AG04450 (cell line): Measurements from ENCODE around the gene SKI. TPM values are rescaled to one million over a fixed set of nuclear protein-coding genes. Genes with fewer than 3 reads are reported as not detected.

Source experiments
- CTCF ChIA-PET: fragments of 300-600, 350-600 bp; formaldehyde crosslinking; extraction: SDS; loops from one replicate; lab custom pipeline; 2022; ENCODE audit warnings: antibody characterized with exemption, inconsistent platforms; lab: Charles Lee
- POLR2A ChIA-PET: fragments of 350-600 bp; formaldehyde crosslinking; extraction: SDS; loops from one replicate; lab custom pipeline; 2021; ENCODE audit warnings: antibody characterized with exemption, inconsistent platforms; lab: Yijun Ruan, JAX
- DNase-seq: peaks from one replicate; pipeline ENCODE4 v3.0.0-alpha.2; 2011; ENCODE audit warnings: low read depth, low spot score
- H3K27ac ChIP-seq: one replicate; pipeline ENCODE4 v1.5.1; 2012; ENCODE audit warnings: low read depth, low read length, control low read depth
- H3K27me3 ChIP-seq: one replicate; pipeline ENCODE4 v1.6.0; 2012; ENCODE audit warnings: low read length; ENCODE audit not compliant: control insufficient read depth, insufficient read depth
- H3K4me3 ChIP-seq: 2 replicates; pipeline ENCODE4 v1.5.1; 2011; ENCODE audit warnings: mild to moderate bottlenecking, low read depth, low read length, control low read depth
- H3K9me3 ChIP-seq: 2 replicates; pipeline ENCODE4 v1.5.1; 2012; ENCODE audit warnings: low read length; ENCODE audit not compliant: control insufficient read depth, insufficient read depth
- polyA plus RNA-seq: library from polyadenylated mRNA; depleted of rRNA; stranded (reverse); fragments of >200 nt; gene quantifications from 2 replicates; pipeline ENCODE4 v1.2.3, GENCODE V29; 2011
- TF ChIP-seq, protein P1 (sequence below): IDR thresholded peaks from 2 replicates; pipeline ENCODE4 v1.5.1; 2011; ENCODE audit warnings: low read depth, low read length, control low read depth, inconsistent platforms

The SKI gene
- polyA plus RNA-seq, 1 experiment: 6.7 TPM

DNA sequence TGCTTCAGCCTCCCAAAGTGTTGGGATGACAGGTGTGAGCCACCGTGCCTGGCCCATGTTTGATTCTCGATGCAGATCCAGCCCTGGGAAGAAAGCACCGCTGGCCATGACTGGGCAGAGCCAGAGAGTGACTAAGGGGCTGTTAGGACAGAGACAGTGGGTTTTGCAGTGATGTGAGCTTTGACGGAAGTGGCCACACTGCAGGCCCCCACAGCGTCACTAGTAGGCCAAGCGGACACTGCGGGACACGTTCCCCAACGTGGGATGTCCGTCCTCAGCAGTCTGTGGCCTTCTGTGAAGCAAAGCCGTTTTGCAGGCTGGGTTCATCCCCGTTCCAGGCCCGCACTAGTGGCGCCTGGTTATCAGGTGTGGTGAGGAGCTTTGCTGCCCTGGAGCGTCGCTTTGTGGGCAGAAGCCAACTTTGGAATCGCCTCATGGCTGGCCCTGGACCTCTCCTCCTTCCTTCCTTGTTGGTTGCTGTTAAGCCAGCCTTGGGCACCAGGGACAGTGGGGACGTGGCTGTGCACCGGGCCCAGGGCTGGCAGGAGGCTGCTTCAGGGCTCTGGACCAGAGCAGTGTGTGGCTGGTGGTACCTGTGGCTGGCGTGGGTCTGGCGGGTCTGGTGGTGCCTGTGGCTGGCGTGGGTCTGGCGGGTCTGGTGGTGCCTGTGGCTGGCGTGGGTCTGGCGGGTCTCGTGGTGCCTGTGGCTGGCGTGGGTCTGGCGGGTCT is 41.2 kb downstream of the SKI start:
- ChIA-PET POLR2A (no interaction called here), CTCF (no interaction called here)
- Histone ChIP-seq H3K4me3 (no peak overlapping the region), H3K27ac (no peak overlapping the region), H3K27me3 (no peaks in the 10 kb centered on the region), H3K9me3 (peaks cover 5% of the 10 kb centered on the region; the same call in 1 of the 2 replicates)
- DNase-seq: no peak
- TF ChIP-seq, protein P1, sequence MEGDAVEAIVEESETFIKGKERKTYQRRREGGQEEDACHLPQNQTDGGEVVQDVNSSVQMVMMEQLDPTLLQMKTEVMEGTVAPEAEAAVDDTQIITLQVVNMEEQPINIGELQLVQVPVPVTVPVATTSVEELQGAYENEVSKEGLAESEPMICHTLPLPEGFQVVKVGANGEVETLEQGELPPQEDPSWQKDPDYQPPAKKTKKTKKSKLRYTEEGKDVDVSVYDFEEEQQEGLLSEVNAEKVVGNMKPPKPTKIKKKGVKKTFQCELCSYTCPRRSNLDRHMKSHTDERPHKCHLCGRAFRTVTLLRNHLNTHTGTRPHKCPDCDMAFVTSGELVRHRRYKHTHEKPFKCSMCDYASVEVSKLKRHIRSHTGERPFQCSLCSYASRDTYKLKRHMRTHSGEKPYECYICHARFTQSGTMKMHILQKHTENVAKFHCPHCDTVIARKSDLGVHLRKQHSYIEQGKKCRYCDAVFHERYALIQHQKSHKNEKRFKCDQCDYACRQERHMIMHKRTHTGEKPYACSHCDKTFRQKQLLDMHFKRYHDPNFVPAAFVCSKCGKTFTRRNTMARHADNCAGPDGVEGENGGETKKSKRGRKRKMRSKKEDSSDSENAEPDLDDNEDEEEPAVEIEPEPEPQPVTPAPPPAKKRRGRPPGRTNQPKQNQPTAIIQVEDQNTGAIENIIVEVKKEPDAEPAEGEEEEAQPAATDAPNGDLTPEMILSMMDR: no peak

DNA sequence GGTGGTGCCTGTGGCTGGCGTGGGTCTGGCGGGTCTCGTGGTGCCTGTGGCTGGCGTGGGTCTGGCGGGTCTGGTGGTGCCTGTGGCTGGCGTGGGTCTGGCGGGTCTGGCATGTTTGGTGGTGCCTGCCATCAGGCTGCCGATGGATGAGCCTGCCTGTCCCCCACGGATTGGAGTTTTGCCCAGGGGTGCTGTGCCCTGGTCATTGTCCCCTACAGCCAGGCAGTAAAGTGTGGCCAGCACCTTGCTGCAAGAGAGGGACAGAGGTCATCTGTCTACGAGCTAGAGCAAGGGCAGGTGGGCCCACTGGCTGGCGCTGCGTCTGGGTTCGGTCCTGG is 41.8 kb downstream of the SKI start:
- CTCF ChIA-PET: no interaction called here
- H3K9me3 ChIP-seq: peaks cover 5% of the 10 kb centered on the region; the same call in 1 of the 2 replicates
- TF ChIP-seq, protein P1: no peak
- no peak overlapping the region for H3K4me3 ChIP-seq
- no peak overlapping the region for H3K27ac ChIP-seq
- no peaks in the 10 kb centered on the region for H3K27me3 ChIP-seq
- no peak for DNase-seq
- POLR2A ChIA-PET: no interaction called here

DNA sequence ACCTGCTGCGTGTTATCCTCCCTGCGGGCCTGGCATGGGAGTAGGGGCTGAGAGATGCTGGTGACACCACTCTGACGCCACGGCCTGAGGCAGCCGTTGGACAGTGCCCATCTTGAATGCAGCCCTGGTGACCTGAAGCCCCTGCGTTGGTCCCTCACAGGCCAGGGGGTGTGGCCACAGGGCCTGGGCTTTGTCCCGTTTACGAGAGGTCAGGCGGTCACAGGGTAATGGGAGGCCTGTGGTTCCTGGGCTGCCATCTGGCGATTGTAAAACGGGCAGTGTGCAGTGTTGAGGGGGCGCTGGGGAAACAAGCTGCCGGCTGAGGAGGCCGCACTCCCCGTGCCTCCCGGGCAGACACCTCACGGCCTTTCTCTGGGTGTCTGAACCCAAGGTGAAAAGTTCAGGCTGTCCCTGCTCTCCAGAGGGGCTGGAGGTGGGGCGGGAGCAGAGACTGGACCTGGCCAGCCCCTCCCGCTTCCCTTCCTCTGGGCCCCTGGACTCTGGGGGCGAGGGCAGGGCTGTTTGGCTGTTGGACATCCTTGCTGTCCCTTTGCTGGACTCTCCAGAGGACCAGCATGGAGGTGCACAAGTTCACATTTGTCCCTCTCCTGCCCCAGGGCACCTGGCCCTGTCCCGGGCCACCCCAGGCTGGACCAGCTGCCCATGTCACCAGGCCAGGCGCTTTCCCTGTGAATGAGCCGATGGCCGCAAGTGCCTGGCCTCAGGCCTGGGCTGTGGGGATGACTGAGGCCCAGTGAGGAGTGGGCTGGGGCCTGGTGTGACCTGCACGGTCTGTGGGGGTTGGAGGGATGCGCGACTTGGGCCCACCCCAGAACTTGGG is 42.4 kb downstream of the SKI start:
- CTCF ChIA-PET: no interaction called here

DNA sequence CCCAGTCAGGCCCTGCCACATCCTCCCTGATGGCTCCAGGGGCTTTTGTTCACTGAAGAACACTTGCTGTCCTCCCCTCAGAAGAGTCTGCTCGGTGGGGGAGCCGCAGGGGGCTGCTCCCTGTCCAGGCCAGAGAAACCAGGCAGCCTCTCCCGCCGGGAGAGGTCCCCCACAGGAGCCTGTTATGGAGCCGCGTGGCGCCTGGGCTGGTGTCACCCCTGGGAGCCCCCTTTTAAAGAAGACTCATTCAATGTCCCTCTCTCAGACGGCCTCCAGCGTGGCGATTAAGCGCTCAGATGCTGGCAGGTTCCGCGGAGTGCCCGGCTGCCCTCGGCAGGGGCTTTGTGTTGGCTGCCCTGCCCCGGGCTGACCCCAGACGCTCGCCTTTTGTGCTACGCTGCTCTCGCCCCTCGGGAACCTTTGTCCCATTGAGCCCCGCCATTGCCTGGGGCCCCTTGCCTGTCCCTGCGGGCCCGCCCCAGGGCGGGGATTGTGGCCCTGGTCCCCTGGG is 43.1 kb downstream of the SKI start:
- TF ChIP-seq, protein P1: no peak
- POLR2A ChIA-PET: no interaction called here
- DNase-seq: no peak
- H3K9me3 ChIP-seq: peaks cover 5% of the 10 kb centered on the region; the same call in 1 of the 2 replicates
- CTCF ChIA-PET: no interaction called here
- no peaks in the 10 kb centered on the region for H3K27me3 ChIP-seq
- no peak overlapping the region for H3K27ac ChIP-seq
- no peak overlapping the region for H3K4me3 ChIP-seq

More for the DNA sequence above, 42.4 kb downstream of the SKI start:
- no peaks in the 10 kb centered on the region for H3K27me3 ChIP-seq
- no peak overlapping the region for H3K4me3 ChIP-seq
- no peak for DNase-seq
- H3K27ac ChIP-seq: no peak overlapping the region
- POLR2A ChIA-PET: no interaction called here
- TF ChIP-seq, protein P1: no peak
- peaks cover 5% of the 10 kb centered on the region; the same call in 1 of the 2 replicates for H3K9me3 ChIP-seq
